Pulmonary artery endothelial cell (primary cell): ENCODE data around the gene DDTL. TPM values are rescaled to one million over a fixed set of nuclear protein-coding genes. Genes with fewer than 3 reads are reported as not detected.

ENCODE experiments used
- DNase-seq: peaks from one replicate; pipeline ENCODE4 v3.0.0-alpha.2; 2011; ENCODE audit warnings: low read depth, low spot score
- total RNA-seq: library from RNA; depleted of rRNA; stranded (reverse); fragments of >200 nt; gene quantifications from 2 replicates; pipeline ENCODE4 v1.2.3, GENCODE V29; 2014

DDTL gene
- total RNA-seq, 1 donor from 2014 or later, result 1.7 TPM

GRCh38 chr22:24006207-24006913 is 39.7 kb downstream of the DDTL start:
- no peak for DNase-seq

- DNase-seq, result no peak
Measured at GRCh38 chr22:24006914-24007214, 40.2 kb downstream of the DDTL start.

GRCh38 chr22:24007253-24008021 is 40.7 kb downstream of the DDTL start:
- DNase-seq, result no peak

- DNase-seq, result no peak
Measured at GRCh38 chr22:24008022-24008283, 41.3 kb downstream of the DDTL start.

GRCh38 chr22:24008381-24009226 is 41.9 kb downstream of the DDTL start:
- DNase-seq, result no peak

- DNase-seq, result no peak
Measured at GRCh38 chr22:24009227-24010017, 42.7 kb downstream of the DDTL start.

- no peak for DNase-seq
Measured at GRCh38 chr22:24010018-24010391, 43.3 kb downstream of the DDTL start.

- DNase-seq, result no peak
Measured at GRCh38 chr22:24011735-24012068, 45.0 kb downstream of the DDTL start.

GRCh38 chr22:24016156-24016555 is 49.5 kb downstream of the DDTL start:
- no peak for DNase-seq

- no peak for DNase-seq
Measured at GRCh38 chr22:24021304-24021703, 54.6 kb downstream of the DDTL start.

Other genes with a start within 250 kb of the DDTL start
- gene ZNF70, start 215.8 kb upstream of the DDTL start, total RNA-seq, result 2.6 TPM in 2 replicates
- gene VPREB3, start 212.5 kb upstream of the DDTL start, total RNA-seq, result not detected in 2 replicates
- 0.42 and 1.4 TPM in 2 replicates for gene C22orf15, start 203.9 kb upstream of the DDTL start, total RNA-seq
- gene CHCHD10, start 198.9 kb upstream of the DDTL start, total RNA-seq, result 11.3 and 12.2 TPM in 2 replicates
- gene MMP11, start 194.0 kb upstream of the DDTL start, total RNA-seq, result 4.5 and 9.9 TPM in 2 replicates
- 35.2 and 38.0 TPM in 2 replicates for gene SMARCB1, start 179.9 kb upstream of the DDTL start, total RNA-seq
- 0.26 and 1.5 TPM in 2 replicates for gene DERL3, start 127.9 kb upstream of the DDTL start, total RNA-seq
- gene SLC2A11, start 109.0 kb upstream of the DDTL start, total RNA-seq, result 5.6 and 8.0 TPM in 2 replicates
- 204 and 418 TPM in 2 replicates for gene MIF, start 72.5 kb upstream of the DDTL start, total RNA-seq
- 4.2 and 4.8 TPM in 2 replicates for gene GSTT2B, start 5.7 kb upstream of the DDTL start, total RNA-seq
- gene DDT, start 7.6 kb downstream of the DDTL start, total RNA-seq, result 93.9 and 184 TPM in 2 replicates
- 0.35 and 1.5 TPM in 2 replicates for gene GSTT2, start 13.2 kb downstream of the DDTL start, total RNA-seq
- gene GSTT4, start 38.6 kb downstream of the DDTL start, total RNA-seq, result not detected in 2 replicates
- 29.1 and 52.8 TPM in 2 replicates for gene CABIN1, start 44.4 kb downstream of the DDTL start, total RNA-seq
- gene SUSD2, start 214.6 kb downstream of the DDTL start, total RNA-seq, result 0.07 and 0.18 TPM in 2 replicates